ENCODE measurements around the gene RPL13. TPM values are rescaled to one million over a fixed set of nuclear protein-coding genes. Genes with fewer than 3 reads are reported as not detected.
"Not testable (repeated sequence)": the region's sequence is repeated elsewhere in the genome, so short reads cannot be mapped to it uniquely, and the experiment has no call there.

The RPL13 gene
- total and polyA plus RNA-seq, 12 donors: 786 to 7,398 (median 999) TPM

DNA sequence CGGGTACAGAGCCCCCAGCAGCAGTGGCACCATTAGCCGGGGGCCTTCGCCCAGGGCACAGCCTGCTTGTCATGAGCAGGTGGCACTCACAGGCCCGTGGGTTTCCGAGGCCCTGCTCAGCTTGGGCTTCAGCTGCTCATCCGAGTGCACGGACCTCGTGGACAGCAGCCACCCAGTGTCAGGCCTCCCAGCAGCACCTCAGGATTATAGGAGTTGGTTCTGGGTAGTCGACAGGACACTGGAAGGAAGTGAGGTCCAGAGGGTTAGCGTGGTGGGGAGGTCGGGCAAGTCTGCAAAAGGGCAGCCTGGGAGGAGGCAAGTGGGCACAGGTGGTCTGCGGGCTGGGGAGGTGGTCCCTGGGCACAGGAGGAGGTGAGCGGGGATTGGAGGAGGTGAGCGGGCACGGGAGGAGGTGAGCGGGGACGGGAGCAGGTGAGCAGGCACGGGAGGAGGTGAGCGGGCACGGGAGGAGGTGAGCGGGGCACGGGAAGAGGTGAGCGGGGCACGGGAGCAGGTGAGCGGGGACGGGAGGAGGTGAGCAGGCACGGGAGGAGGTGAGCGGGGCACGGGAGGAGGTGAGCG, 10.0 kb downstream of the RPL13 start:
- Histone ChIP-seq H3K36me3 (no peaks in the 10 kb centered on the region), H3K27ac (no peak overlapping the region), H3K27me3 (peaks cover 21 to 69% (median 51%) of the 10 kb centered on the region in 7 donors), H3K4me1 (peaks cover 20 to 29% (median 23%) of the 10 kb centered on the region in 9 donors), H3K4me3 (no peak overlapping the region), H3K9me3 (no peaks in the 10 kb centered on the region)
- 86 to 89% methylated on average over 30 of the region's 30 CpGs for WGBS, 2 donors
- no peak for TF ChIP-seq CTCF (IDR thresholded peaks at IDR 0.05)
- intact Hi-C loops (cut with DNase I): loop anchor here in 5 of 10 donors (5.0 to 10.0 kb wide), 3 partner anchors 64 to 74 kb away; no protein-coding TSS in a partner anchor
- DNase-seq (no peak), ATAC-seq (no peak)

DNA sequence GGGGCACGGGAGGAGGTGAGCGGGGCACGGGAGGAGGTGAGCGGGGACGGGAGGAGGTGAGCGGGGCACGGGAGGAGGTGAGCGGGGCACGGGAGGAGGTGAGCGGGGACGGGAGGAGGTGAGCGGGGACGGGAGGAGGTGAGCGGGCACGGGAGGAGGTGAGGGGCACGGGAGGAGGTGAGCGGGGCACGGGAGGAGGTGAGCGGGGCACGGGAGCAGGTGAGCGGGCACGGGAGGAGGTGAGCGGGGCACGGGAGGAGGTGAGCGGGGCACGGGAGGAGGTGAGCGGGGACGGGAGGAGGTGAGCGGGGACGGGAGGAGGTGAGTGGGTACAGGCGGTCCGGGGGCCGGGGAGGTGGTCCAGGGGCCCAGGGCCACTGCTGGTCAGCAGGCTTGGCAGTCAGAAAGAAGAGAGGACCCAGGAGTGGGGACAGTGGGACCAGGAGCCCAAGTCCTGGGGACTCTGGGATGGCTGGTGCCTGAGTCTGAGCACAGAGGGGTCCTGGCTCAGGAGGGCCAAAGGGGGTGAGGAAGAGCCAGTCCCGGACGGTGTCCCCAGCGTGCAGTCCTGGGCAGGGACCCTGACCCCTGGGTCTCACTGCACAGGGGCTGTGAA, 10.6 kb downstream of the RPL13 start:
- not testable (repeated sequence) for DNase-seq, H3K4me3 ChIP-seq, H3K36me3 ChIP-seq, ATAC-seq, H3K9me3 ChIP-seq, H3K27ac ChIP-seq
- peaks cover 27 to 73% (median 55%) of the 10 kb centered on the region in 7 donors for H3K27me3 ChIP-seq
- intact Hi-C loops (cut with DNase I): loop anchor here in 5 of 10 donors (5.0 to 10.0 kb wide), 3 partner anchors 64 to 74 kb away; no protein-coding TSS in a partner anchor
- H3K4me1 ChIP-seq: peaks cover 13 to 26% (median 17%) of the 10 kb centered on the region in 9 donors
- WGBS, 2 donors: 85 to 89% methylated on average over 22 to 36 of the region's 36 CpGs

GRCh38 chr16:89571636-89572035, 11.2 kb downstream of the RPL13 start:
- Histone ChIP-seq H3K9me3 (no peaks in the 10 kb centered on the region), H3K4me3 (no peak overlapping the region), H3K4me1 (peaks cover 11 to 22% (median 17%) of the 10 kb centered on the region in 9 donors), H3K36me3 (no peaks in the 10 kb centered on the region), H3K27ac (no peak overlapping the region), H3K27me3 (peaks cover 33 to 79% (median 61%) of the 10 kb centered on the region in 7 donors)
- intact Hi-C loops (cut with DNase I): loop anchor here in 5 of 10 donors (5.0 to 10.0 kb wide), 3 partner anchors 63 to 73 kb away; no protein-coding TSS in a partner anchor
- WGBS, 2 donors: 86 to 91% methylated on average over 18 of the region's 18 CpGs
- ATAC-seq: no peak
- TF ChIP-seq CTCF (IDR thresholded peaks at IDR 0.05): no peak
- no peak for DNase-seq

GRCh38 chr16:89572073-89572484, 11.6 kb downstream of the RPL13 start:
- ATAC-seq (no peak), DNase-seq (no peak)
- no peaks in the 10 kb centered on the region for H3K36me3 ChIP-seq
- no peak overlapping the region for H3K27ac ChIP-seq
- no peak overlapping the region for H3K4me3 ChIP-seq
- WGBS, 2 donors: 76 to 79% methylated on average over 14 of the region's 14 CpGs
- peaks cover 11 to 22% (median 17%) of the 10 kb centered on the region in 9 donors for H3K4me1 ChIP-seq
- intact Hi-C loops (cut with DNase I): loop anchor here in 5 of 10 donors (5.0 to 10.0 kb wide), 3 partner anchors 63 to 73 kb away; no protein-coding TSS in a partner anchor
- no peaks in the 10 kb centered on the region for H3K9me3 ChIP-seq
- H3K27me3 ChIP-seq: peaks cover 36 to 82% (median 65%) of the 10 kb centered on the region in 7 donors
- TF ChIP-seq CTCF (IDR thresholded peaks at IDR 0.05): no peak

Measured in heart right ventricle (tissue), 16 donors.